Upper lobe of right lung (tissue), 1 donor: ENCODE results near the gene ZNF467. TPM values are rescaled to one million over a fixed set of nuclear protein-coding genes. Genes with fewer than 3 reads are reported as not detected.
A peak's percentile ranks its signal among the peaks of the same experiment; 100 is the strongest.

ENCODE experiments used
- ATAC-seq: fragments of 200-7000 bp; cut with Tn5 transposase; one replicate; pipeline ENCODE4 v1.9.1; 2020; ENCODE audit warnings: mild to moderate bottlenecking, moderate library complexity
- DNase-seq: peaks from one replicate; pipeline ENCODE4 v3.0.0-alpha.2; 2020
- H3K27ac ChIP-seq: fragments of 200-600 bp; one replicate; pipeline ENCODE4 v1.8.0; 2022
- H3K27me3 ChIP-seq: fragments of 200-600 bp; one replicate; pipeline ENCODE4 v1.8.0; 2022; ENCODE audit warnings: mild to moderate bottlenecking
- H3K36me3 ChIP-seq: fragments of 200-600 bp; one replicate; pipeline ENCODE4 v1.8.0; 2022
- H3K4me1 ChIP-seq: fragments of 200-600 bp; one replicate; pipeline ENCODE4 v1.8.0; 2022
- H3K4me3 ChIP-seq: fragments of 200-600 bp; one replicate; pipeline ENCODE4 v1.8.0; 2022; ENCODE audit warnings: mild to moderate bottlenecking
- H3K9me3 ChIP-seq: fragments of 200-600 bp; one replicate; pipeline ENCODE4 v1.8.0; 2022
- CTCF ChIP-seq: fragments of 200-600 bp; IDR thresholded peaks from one replicate; pipeline ENCODE4 v1.8.0; 2022; ENCODE audit warnings: antibody characterized with exemption
- intact Hi-C: fragments of 100-400 bp; cut with DNase I; formaldehyde crosslinking; loops from one replicate; pipeline ENCODE4 v1.11.0; 2022
- total RNA-seq: library from RNA; stranded (reverse); fragmentation: NEBNext Ultra II Directional; extraction: Animal tissue kit (Norgen Biotek cat#: 25700); gene quantifications from one replicate; pipeline ENCODE4 v1.2.1, GENCODE V29; 2021
- donor health status: DM: no; HTN: yes; CAD: no; lungs with severe emphysema.

Gene ZNF467
- total RNA-seq, 1 donor from 2014 or later: 35.3 TPM

DNA sequence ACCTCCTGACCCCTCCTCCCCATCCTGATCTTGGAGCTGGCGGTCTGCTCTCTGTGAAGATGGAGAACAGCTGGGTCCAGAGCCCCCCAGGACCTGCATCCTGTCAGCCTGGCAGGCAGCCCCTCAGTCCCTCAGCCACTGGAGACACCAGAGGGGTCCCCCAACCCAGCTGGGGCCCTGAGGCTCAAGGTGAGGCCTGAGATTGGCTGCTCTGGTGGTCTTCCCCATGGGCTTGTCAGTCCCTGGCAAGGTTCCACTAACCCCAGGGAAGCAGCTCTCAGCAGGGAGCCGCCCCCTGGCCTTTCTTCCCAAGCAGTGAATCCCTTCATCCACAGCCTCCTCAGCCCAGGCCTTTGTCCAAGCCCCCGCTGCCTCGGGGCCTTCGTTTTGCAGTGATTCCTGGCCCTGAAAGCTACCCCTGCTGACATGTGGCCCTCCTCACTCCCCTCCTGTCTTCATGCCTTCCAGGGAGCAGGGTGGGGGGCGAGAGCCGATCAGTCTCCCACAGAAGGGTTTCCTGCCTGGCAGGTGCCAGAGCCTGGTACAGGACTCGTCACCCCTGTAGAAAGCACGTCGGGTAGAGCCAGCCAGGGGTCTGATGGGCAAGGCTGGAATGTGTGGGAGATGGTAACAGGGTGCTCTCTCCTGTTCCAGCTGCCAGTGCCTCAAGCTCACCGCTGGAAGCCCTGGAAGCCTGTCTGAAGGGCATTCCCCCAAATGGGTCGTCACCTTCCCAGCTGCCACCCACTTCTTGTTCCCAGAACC is 48.5 kb downstream of the ZNF467 start:
- ATAC-seq (no peak), DNase-seq (peak; percentile 50)
- Histone ChIP-seq H3K36me3 (peaks cover 37% of the 10 kb centered on the region), H3K4me1 (no peaks in the 10 kb centered on the region), H3K4me3 (no peak overlapping the region), H3K27me3 (no peaks in the 10 kb centered on the region), H3K9me3 (no peaks in the 10 kb centered on the region), H3K27ac (no peak overlapping the region)
- intact Hi-C loops: no loop called here
- no peak for TF ChIP-seq CTCF

- H3K27ac ChIP-seq: no peak overlapping the region
- peaks cover 28% of the 10 kb centered on the region for H3K36me3 ChIP-seq
- no peaks in the 10 kb centered on the region for H3K9me3 ChIP-seq
- H3K4me3 ChIP-seq: no peak overlapping the region
- H3K27me3 ChIP-seq: no peaks in the 10 kb centered on the region
- DNase-seq (peak; percentile 40), ATAC-seq (no peak)
- no peaks in the 10 kb centered on the region for H3K4me1 ChIP-seq
- TF ChIP-seq CTCF: no peak
- intact Hi-C loops: no loop called here
These were observed 49.4 kb downstream of the ZNF467 start for GRCh38 chr7:149723795-149724495.

DNA sequence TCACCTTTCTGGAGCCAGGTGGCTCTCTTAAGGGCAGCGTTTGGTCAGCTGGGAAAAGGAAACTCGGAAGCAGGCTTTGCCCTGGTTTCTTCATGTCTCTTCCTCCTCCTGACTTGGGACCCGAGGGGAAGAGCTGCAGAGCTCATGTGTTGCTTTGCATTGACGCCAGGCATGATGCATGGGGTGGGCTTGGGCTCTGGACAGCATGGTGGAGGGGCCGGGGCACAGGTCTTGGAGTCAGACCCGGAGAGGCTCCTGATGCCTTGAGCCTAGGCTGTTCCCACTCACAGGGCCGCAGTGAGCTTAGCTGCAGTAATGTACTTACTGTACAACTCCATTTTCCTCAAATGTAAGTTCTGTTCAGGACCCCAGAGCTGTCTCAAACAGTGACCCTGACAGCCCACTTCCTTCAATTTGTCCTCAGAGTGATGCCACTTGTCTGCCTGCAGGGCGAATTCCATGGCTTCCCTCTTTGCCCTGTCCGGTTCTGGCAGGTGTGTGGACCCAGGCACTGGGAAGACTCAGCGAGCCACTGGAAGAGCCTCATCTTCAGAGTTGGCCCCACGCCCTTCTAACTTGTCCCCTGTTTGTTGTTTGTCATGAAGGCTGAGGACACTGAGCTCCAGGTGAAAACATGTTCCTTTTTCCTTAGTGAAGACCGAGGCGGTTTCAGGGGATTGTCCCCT is 50.2 kb downstream of the ZNF467 start:
- Histone ChIP-seq H3K4me3 (no peak overlapping the region), H3K27ac (no peak overlapping the region), H3K36me3 (peaks cover 21% of the 10 kb centered on the region), H3K27me3 (no peaks in the 10 kb centered on the region), H3K9me3 (no peaks in the 10 kb centered on the region), H3K4me1 (no peaks in the 10 kb centered on the region)
- ATAC-seq (no peak), DNase-seq (no peak)
- TF ChIP-seq CTCF: no peak
- intact Hi-C loops: no loop called here

- no peak for TF ChIP-seq CTCF
- ATAC-seq (no peak), DNase-seq (peak; percentile 59)
- H3K4me1 ChIP-seq: no peaks in the 10 kb centered on the region
- H3K4me3 ChIP-seq: no peak overlapping the region
- intact Hi-C loops: no loop called here
- H3K36me3 ChIP-seq: peaks cover 19% of the 10 kb centered on the region
- H3K27me3 ChIP-seq: no peaks in the 10 kb centered on the region
- no peaks in the 10 kb centered on the region for H3K9me3 ChIP-seq
- no peak overlapping the region for H3K27ac ChIP-seq
These were observed 50.9 kb downstream of the ZNF467 start for GRCh38 chr7:149722356-149722957.

DNA sequence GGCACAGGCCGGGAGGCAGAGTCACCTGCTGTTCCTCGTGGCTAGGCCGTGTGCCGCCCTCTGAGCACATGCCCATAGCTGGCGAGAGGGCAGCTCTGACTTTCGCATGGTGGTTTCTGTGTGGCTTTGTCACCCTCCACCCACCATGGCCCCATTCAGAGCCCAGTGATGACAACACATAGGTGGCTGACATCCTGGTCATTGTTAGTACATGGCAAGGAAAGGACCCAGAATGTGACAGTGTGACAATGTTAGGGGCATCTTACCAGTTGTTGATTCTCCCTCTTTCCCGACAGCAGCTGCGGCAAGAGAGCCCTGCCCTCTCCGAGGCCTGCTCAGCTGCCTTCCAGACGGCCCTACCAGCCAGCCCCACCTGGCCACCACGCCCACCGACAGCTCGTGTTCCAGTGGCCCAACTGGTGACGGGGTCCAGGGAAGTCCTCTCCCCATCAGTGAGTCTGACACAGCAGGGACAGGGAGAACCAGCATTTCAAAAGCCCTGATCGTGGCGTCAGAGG is 52.2 kb downstream of the ZNF467 start:
- DNase-seq: peak; percentile 57
- Histone ChIP-seq H3K27ac (no peak overlapping the region), H3K36me3 (peaks cover 19% of the 10 kb centered on the region), H3K4me3 (no peak overlapping the region), H3K27me3 (no peaks in the 10 kb centered on the region), H3K9me3 (no peaks in the 10 kb centered on the region), H3K4me1 (no peaks in the 10 kb centered on the region)
- intact Hi-C loops: no loop called here
- no peak for ATAC-seq
- no peak for TF ChIP-seq CTCF
